HG03196 (cell line): ENCODE data around the gene EVPL.

ENCODE experiments used
- ATAC-seq: cut with Tn5 transposase; IDR thresholded peaks from one replicate; pipeline ENCODE4 v1.9.1; 2021; ENCODE audit not compliant: unreplicated experiment

The EVPL gene

GRCh38 chr17:76018801-76019200 lies 8.3 kb downstream of the EVPL start:
- no peak for ATAC-seq

GRCh38 chr17:76018340-76018680 lies 8.8 kb downstream of the EVPL start:
- ATAC-seq = no peak

- ATAC-seq = no peak
Observed at GRCh38 chr17:76017481-76018339, 9.4 kb downstream of the EVPL start.

- no peak for ATAC-seq
Observed at GRCh38 chr17:76014925-76015261, 12.2 kb downstream of the EVPL start.

GRCh38 chr17:76014100-76014924 lies 12.8 kb downstream of the EVPL start:
- no peak for ATAC-seq

- no peak for ATAC-seq
Observed at GRCh38 chr17:76013377-76013932, 13.7 kb downstream of the EVPL start.

GRCh38 chr17:76011951-76012350 lies 15.2 kb downstream of the EVPL start:
- ATAC-seq = no peak

- ATAC-seq = no peak
Observed at GRCh38 chr17:76009969-76010661, 17.0 kb downstream of the EVPL start.

GRCh38 chr17:76009447-76009846 lies 17.7 kb downstream of the EVPL start:
- no peak for ATAC-seq

GRCh38 chr17:76008630-76009425 lies 18.3 kb downstream of the EVPL start:
- no peak for ATAC-seq

GRCh38 chr17:76008208-76008607 lies 18.9 kb downstream of the EVPL start:
- ATAC-seq = no peak

GRCh38 chr17:76007850-76008165 lies 19.3 kb downstream of the EVPL start:
- no peak for ATAC-seq

- no peak for ATAC-seq
Observed at GRCh38 chr17:76007131-76007849, 19.8 kb downstream of the EVPL start.

GRCh38 chr17:76005263-76006149 lies 21.6 kb downstream of the EVPL start:
- ATAC-seq = no peak

GRCh38 chr17:76004750-76005262 lies 22.3 kb downstream of the EVPL start:
- no peak for ATAC-seq

- no peak for ATAC-seq
Observed at GRCh38 chr17:76003915-76004314, 23.2 kb downstream of the EVPL start.

GRCh38 chr17:76002100-76002499 lies 25.0 kb downstream of the EVPL start:
- no peak for ATAC-seq

GRCh38 chr17:76000755-76001521 lies 26.2 kb downstream of the EVPL start, which contains the start of gene CDK3:
CDK3 (plus strand) TSS chr17:76000855; CDS start chr17:76001426, 571 bp downstream.
- ATAC-seq = no peak
